VCaP (cell line): ENCODE results near the gene GPRC5D.
A peak's percentile ranks its signal among the peaks of the same experiment; 100 is the strongest.

Experiments used
- H3K27ac ChIP-seq: fragments of 450-650 bp; 2 replicates; pipeline ENCODE4 v1.5.1; 2017
- CTCF ChIP-seq: fragments of 450-650 bp; conservative IDR thresholded peaks from 2 replicates; pipeline ENCODE4 v1.5.1; 2017; ENCODE audit warnings: mild to moderate bottlenecking, moderate library complexity

The GPRC5D gene

GRCh38 chr12:12934556-12934955 is 17.4 kb downstream of the GPRC5D start:
- H3K27ac ChIP-seq = no peak overlapping the region
- TF ChIP-seq CTCF = no peak

- no peak overlapping the region for H3K27ac ChIP-seq
- no peak for TF ChIP-seq CTCF
These were observed 18.2 kb downstream of the GPRC5D start for GRCh38 chr12:12933742-12934141.

DNA sequence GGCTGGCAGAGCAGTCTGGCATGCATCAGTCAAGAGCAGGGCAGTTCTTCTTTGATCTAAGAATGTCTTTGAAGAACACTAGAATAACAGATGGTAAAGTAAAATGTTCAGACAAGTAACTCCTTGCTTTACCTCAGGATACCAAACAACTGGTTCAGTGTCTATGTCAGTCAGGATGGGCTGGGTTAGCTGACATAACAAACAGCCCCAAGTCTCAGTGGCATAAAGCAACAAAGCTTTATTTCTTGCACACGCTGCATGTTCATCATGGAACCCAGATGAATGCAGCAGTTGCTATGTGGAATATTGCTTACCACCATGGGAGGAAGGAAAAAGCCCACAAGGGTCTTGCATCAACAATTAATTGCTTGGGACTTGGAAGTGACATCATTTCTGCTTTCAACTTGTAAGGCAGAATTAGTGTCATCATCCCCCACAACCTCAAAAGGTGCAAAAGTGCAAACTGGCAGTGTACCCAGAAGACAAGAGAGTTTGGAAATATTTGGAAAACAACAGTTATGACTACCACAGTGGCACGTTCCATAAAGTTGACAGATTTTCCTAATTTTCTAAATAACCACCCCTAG is 21.2 kb downstream of the GPRC5D start:
- no peak for TF ChIP-seq CTCF
- no peak overlapping the region for H3K27ac ChIP-seq

- no peak for TF ChIP-seq CTCF
- no peak overlapping the region for H3K27ac ChIP-seq
These were observed 22.3 kb downstream of the GPRC5D start for GRCh38 chr12:12929696-12930095.

- TF ChIP-seq CTCF = no peak
- H3K27ac ChIP-seq = peak overlapping the region; percentile 93
These were observed 24.5 kb downstream of the GPRC5D start for GRCh38 chr12:12927211-12928079.

DNA sequence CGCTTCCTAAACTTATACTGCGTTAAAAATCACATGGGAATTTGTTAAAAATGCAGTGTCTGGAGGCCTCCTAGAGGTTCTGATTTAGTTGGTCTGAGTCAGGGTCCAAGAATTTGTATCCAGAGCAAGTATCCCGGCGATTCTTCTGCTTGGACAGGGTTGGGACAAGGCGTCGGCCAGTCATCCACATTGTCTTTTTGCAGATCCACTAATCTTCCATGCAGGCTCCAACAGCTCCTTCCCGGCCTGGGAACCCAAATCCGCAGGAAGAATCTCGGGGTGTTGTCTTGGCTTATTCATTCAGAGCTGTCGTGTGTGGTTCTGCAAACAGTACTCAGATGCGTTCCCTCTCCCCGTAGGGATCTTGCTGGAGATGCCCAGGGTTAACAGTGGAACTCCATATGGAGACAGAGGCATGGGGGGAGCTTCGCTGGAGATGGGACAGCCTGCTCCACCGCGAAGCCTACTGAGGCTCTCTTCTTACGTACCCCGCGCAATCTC is 25.3 kb downstream of the GPRC5D start:
- no peak for TF ChIP-seq CTCF
- peak overlapping the region; percentile 93 for H3K27ac ChIP-seq

GRCh38 chr12:12925388-12925787 is 26.6 kb downstream of the GPRC5D start:
- TF ChIP-seq CTCF = no peak
- no peak overlapping the region for H3K27ac ChIP-seq
